Middle frontal gyrus (tissue), 1 donor: Measurements from ENCODE around the gene PUM2.
"Not testable (repeated sequence)": the region's sequence is repeated elsewhere in the genome, so short reads cannot be mapped to it uniquely, and the experiment has no call there.

ENCODE experiments used
- DNase-seq: peaks from one replicate; pipeline ENCODE4 v3.0.0-alpha.2; 2015; ENCODE audit warnings: low spot score; ENCODE audit errors: extremely low spot score

Gene PUM2

GRCh38 chr2:20371323-20372025 lies 20.8 kb upstream of the PUM2 start:
- DNase-seq, result no peak

DNA sequence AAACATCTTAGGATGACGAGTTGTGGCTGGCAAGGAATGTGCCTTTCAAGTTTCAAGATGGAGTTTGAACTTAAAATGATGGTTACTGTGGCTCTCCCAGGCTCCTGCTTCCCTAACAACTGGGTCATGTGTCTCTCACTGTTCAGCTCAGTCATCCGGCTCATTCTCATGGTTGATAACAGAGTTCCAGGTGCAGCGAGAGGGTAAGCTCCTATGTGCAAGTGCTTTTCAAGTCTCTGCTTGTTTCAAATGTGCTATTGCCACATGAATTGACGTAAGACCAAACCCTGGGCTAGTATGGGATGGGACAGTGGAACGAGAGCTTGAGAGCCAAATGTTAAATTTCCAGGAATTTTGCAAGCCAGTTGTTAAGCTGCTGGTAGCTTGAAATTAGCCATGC lies 19.5 kb upstream of the PUM2 start:
- DNase-seq, result no peak

- DNase-seq, result no peak
These were observed 18.7 kb upstream of the PUM2 start for GRCh38 chr2:20369366-20369765.

DNA sequence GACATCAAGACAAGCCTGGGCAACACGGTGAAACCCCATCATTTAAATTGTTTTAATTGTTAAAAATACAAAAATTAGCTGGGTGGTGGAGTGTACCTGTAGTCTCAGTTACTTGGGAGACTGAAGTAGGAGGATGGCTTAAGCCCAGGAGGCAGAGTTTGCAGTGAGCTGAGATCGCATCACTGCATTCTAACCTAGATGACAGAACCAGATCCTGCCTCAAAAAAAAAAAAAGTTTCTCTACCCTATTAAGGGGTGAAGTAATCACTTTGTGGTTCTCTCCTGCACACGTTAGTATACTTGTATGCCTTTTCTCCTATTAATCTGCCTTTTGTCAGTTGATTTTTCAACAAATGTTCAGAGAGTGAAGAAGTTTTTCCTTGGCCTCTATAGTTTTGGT lies 18.1 kb upstream of the PUM2 start:
- DNase-seq, result no peak

GRCh38 chr2:20367929-20368328 lies 17.3 kb upstream of the PUM2 start:
- DNase-seq, result not testable (repeated sequence)

DNA sequence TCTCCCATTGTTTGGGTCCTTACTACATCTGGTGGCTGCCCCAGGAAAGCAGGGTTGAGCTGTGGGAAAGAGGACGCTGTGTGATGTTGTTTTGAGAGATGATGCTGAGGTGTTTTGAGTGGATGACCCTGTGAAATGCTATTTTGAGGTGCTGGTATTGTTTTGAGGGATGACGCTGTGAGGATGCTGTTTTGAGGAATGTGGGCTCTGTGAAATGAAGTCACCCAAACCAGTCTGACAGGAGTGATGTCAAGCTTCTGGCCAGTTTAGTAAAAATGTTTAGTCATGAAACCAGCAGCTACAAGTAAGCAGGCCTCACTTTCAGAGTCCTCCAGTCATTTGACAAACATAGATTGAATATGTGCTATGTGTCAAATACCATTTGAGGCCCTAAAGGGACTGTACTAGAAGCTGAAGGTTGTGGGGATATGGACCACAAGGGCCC lies 16.1 kb upstream of the PUM2 start:
- no peak for DNase-seq

- no peak for DNase-seq
These were observed 14.7 kb upstream of the PUM2 start for GRCh38 chr2:20365249-20365817.

DNA sequence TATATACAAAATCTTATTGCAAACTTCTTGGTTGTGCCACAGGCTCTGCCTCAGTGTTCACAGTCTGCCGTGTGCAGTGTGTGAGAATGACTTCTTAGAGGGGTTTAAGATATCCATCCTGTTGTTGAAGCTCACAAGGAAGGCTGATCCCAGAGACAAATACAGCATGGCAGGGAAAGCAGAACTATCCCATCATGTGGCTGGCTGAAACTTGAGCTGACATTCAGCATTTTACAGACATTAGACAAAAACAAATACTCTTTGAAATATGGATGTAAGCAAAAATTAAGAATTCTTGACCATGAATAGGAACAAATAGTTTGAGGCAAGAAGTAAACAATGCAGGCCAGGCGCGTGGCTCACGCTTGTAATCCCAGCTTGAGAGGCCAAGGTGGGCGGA lies 12.9 kb upstream of the PUM2 start:
- DNase-seq, result no peak

GRCh38 chr2:20362701-20363435 lies 12.2 kb upstream of the PUM2 start:
- no peak for DNase-seq

DNA sequence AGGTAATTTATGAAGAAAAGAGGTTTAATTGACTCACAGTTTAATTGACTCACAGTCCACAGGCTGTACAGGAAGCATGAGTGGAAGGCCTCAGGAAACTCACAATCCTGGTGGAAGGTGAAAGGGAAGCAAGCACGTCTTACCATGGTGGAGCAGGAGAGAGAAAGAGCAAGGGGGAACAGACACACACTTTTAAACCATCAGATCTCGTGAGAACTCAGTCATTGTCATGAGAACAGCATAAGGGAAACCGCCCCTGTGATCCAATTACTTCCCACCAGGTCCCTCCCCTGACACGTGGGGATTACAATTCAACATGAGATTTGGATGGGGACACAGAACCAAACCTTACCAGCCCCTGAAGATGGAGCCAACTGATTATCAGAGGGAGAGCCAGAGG lies 11.2 kb upstream of the PUM2 start:
- no peak for DNase-seq

GRCh38 chr2:20359096-20359495 lies 8.5 kb upstream of the PUM2 start:
- DNase-seq, result no peak

DNA sequence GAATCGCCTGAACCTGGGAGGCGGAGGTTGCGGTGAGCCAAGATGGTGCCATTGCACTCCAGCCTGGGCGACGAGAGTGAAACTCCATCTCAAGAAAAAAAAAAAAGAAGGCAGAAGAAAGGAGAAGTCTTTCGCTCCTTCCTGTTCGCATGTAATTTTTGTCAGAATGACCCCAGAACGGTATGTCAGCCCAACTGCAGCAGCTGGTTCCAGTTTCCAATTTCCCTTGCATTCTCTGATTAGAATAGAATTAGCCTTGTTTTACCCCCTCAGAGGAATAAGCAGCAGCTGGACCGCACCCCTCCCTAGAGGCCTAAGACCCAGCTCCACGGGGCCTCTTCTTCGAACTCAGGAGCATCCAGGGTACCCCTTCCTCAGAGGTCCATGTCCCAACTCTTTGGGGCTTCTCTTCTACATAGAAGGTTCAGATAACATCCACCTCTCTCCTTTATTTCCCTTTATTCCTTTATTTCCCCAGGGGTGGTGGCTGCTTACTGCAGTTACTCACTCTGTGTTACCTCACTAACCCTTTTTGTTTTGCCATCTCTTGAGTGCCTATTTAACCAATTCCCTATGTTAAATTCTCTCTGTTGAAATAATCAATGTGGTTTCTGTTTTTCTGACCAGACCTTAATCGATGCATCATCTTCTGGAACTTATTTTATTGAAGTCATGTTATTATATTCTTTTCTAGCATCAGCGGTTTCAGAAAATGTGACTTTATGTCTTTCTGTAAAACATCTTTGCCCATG lies 7.2 kb upstream of the PUM2 start:
- no peak for DNase-seq

DNA sequence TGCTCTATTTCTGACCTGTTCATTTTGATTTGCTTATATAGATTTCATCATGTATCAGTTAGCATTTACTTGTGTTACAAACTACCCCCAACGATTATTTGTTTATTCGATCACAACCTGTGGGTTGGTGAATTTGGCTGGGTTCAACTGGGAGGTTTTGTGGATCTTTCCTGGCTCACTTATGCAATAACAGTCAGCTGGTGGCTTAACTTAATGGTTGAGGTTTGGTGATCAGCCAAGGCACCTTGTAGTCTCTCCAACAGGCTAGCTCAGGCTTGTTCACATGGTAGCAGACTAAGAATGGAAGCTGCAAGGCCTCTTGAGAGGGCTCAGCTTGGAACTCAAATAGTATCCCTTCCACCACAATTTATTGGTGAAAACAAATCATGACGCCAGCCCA lies 5.4 kb upstream of the PUM2 start:
- DNase-seq, result no peak

DNA sequence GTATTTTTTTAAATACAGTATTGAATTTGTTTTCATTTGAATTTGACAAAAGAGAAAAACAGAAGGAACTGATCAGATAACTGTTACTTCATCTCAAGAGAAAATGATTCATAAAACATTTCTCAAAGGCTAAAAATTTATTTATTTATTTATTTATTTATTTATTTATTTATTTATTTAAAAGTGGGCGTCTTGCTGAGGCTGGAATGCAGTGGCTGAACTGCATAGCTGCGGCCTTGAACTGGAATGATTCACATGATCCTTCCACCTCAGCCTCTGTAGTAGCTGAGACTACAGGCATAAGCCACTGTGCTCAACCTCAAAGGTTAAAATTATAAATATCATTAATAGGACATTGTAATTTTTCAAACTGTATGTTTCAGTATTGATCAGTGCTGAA lies 4.5 kb upstream of the PUM2 start:
- DNase-seq, result no peak

DNA sequence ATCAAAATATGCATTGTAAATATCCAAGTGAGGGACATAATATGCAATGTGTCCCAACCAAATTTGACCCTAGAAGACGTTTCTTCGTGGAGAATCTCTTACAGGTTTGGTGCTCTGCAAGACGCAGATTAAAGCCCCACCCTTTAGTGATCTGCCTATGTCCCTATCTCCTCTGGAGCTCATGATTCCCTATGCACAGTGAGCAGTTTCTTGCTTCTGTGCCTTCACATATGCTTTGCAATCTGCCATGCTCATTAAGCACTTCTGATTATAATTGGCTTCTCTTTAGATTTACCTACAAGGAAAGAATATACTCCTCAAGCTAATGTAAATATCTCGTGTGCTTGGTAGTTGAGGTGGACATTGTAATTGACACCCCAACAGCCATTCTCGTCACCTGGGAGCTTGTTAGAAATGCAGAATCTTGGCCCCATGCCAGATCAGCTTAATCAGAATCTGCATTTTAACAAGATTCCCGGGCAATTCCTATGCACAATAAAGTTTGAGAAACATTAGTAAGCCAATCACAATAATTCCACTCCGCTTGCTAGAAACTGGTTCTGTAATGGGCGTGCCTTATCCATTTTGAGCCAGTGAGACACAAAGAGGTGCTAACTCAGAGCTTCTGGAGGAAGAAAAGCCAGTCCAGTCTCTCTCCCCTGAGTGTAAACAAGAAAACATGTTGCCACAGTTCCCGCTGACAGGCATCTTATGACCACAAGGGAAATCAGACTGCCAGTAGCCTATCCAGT lies 2.8 kb upstream of the PUM2 start:
- no peak for DNase-seq

- no peak for DNase-seq
These were observed 2.1 kb upstream of the PUM2 start for GRCh38 chr2:20352581-20353216.

DNA sequence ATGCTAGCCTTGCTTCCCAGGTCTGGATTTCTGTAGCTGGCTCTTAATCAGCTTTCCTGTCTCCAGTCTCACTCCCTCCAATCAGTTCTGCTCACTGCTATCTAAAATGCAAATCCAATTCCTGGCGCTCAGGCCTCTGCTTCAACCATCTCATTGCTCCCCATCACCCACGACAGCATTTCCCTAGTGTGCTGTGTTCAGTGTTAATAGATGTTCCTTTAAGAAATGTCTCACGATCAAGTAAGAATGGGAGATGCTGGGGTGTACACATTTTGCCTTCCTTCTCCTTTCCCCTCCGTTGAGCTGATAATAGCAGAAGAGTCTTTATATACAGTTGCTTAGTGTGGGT lies 1.6 kb upstream of the PUM2 start:
- no peak for DNase-seq

GRCh38 chr2:20351555-20352229 lies 1.0 kb upstream of the PUM2 start:
- no peak for DNase-seq

DNA sequence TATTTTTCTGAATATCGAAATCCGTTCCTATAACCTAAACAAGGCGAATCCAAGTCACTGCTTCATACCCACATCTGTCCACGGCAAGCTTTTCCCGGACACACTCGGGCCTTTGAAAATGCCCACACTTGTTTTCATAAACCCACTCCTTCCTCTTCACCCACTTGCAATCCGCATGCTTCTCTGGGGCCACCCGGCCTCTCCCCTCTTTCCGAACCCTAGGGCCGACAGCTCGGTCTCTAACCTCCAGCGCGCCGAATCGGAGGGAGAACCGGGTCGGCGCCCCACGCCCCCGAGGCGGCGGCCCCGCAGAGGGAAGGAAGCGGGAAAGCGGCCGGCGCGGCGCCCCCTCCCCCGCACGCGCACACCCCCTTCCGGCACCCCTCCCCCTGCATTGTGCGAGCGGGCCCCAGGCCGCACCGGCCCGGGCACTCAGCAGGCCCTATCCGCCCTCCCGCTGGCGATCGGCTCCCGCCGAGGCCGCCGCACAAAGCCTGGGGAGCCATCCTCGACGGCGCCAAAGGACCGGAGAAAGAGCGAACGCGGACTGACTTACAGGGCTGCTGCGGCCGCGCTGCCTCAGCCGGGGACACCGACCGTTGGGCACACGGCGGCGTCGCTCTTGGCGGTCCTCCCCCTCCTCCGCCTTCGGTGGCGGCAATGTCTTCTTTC lies 467 bp downstream of the PUM2 start:
- no peak for DNase-seq

DNA sequence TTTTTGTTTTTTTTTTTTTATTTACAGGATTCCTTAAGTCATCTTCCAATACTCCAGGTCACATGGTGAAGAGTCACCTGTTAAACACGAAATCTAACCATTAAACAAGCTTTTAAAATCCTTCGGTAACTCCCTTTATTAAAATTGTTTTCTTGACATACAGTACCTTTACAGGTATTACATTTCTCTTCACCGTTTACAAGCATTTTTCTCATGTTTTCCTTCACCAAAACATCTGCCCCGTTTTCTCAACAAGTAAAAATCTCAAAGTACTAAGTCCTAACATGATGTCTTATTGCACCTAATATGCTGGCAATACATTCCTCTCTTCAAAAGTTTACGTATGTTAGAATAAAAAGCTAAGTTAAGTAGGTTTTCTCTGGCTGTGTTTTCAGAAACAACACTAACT lies 1.1 kb downstream of the PUM2 start:
- no peak for DNase-seq
